RCC 7860 (cell line): ENCODE data around the gene DPYSL5.

Source experiments
- DNase-seq: peaks from one replicate; pipeline ENCODE4 v3.0.0-alpha.2; 2015; ENCODE audit warnings: low spot score
- FAIRE-seq: peaks from 2 replicates; lab custom pipeline; 2012; peaks lifted over from hg19 to GRCh38; lab: Jason Lieb, UNC

DPYSL5 gene

GRCh38 chr2:26845021-26845420, 2.9 kb upstream of the DPYSL5 start:
- no peak for FAIRE-seq

GRCh38 chr2:26846334-26847306, 1.3 kb upstream of the DPYSL5 start:
- DNase-seq: peak; percentile 58
- no peak for FAIRE-seq

More at GRCh38 chr2:26845021-26845420, 2.9 kb upstream of the DPYSL5 start:
- no peak for DNase-seq

DNA sequence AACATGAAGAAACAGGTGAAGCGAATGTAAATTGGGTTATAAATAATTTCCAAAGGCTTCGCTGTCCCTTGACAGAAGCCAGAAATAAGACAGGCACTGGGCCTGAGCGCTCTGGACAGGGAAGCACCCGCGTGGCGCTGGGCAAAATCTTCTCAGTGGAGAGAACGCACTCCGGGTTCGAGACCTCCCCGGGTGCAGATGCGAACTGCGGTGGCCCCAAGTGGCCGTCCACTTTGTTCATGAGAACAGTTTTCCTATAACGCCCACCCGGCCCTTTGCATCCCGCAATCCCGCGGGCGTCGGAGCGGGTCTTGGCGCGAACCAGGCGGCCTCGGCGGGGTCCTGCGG, 651 bp upstream of the DPYSL5 start:
- no peak for DNase-seq
- FAIRE-seq: no peak

GRCh38 chr2:26848336-26849055, 564 bp downstream of the DPYSL5 start:
- no peak for DNase-seq
- FAIRE-seq: no peak

DNA sequence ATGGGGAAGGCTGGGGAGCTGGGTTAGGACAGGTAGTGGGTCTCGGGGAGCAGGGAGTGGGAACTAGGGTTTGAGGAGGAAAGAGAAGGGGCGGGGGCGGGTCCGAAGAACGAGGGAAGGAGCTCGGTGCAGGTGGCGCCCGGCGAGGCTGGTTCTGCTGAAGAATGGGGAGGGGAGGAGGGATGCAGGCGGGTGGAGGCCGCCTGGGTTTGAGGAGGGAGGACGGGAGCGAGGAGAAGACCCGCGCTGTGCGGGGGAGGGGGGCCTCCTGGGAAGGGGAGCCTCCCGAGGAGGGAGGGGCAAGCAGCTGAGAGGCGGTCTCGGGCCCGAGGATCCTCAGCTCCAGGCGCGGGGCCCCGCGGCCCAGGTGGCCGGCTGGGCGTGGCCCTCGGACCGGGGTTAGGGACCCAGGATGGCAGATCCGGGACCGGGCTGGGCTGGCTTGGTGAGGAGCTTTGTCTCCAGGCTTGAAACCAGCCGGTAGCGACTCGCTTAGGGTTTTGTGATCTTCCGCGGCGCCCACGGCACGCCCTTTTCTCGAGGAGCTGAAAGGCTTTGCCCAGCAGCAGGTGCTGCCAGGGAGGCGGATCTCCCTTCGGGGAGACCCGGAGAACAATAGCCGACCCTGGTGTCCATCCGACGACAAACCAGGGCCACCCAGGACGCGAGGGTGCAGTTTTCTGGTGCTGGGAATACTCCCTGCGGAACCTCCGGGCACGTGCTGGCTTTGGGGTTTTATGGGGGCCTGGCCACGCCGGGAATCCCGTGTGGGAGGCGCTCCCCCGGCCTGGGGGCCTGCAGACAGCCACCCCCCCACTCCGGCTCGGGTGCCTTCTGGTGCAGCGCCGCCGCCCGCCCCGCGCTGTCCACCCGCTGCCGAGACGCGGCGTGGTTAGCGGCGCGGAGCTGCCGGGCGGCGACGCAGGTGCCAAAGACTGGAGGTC, 1.4 kb downstream of the DPYSL5 start:
- FAIRE-seq (no peak), DNase-seq (no peak)

DNA sequence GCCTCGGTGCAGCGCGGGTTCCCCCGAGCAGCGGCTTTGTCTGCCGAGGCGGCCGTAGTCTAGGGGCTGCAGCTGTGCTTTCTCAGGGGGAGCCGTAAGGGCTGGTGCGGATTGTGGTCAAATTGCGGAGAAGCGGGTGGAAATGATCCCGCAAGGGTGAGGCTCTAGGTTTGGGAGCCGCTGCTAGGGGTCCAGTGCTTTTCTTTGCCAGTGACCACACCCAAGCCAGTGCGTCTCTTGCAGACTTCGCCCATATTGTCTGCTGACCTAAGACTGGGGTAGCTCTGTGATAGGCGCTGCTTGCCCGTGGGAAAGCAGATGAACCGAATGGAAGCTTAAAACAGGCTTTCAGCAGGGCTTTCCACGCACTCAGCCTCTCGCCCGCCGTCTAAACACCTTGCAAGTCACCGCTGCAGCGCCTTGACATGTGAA, 2.1 kb downstream of the DPYSL5 start:
- DNase-seq: no peak
- no peak for FAIRE-seq

DNA sequence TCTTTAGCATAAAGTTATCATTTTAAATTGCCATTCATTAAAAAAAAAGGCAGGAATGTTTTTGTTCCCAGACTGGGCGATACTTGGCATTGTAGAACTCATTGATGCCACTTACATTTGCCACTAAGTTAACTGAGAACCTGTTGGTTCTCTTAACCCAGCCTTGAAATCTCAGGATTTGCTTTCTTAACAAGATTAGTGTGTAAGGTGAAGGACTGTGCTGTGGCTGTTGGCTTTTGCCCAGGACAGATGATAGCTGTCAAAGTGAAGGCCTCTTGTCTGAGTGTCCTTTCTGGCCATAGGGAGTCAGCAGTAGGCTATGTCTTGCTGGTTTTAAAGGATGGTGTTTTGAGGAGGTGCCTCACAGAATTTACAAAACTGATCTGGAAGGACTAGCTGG, 2.6 kb downstream of the DPYSL5 start:
- FAIRE-seq: no peak

DNA sequence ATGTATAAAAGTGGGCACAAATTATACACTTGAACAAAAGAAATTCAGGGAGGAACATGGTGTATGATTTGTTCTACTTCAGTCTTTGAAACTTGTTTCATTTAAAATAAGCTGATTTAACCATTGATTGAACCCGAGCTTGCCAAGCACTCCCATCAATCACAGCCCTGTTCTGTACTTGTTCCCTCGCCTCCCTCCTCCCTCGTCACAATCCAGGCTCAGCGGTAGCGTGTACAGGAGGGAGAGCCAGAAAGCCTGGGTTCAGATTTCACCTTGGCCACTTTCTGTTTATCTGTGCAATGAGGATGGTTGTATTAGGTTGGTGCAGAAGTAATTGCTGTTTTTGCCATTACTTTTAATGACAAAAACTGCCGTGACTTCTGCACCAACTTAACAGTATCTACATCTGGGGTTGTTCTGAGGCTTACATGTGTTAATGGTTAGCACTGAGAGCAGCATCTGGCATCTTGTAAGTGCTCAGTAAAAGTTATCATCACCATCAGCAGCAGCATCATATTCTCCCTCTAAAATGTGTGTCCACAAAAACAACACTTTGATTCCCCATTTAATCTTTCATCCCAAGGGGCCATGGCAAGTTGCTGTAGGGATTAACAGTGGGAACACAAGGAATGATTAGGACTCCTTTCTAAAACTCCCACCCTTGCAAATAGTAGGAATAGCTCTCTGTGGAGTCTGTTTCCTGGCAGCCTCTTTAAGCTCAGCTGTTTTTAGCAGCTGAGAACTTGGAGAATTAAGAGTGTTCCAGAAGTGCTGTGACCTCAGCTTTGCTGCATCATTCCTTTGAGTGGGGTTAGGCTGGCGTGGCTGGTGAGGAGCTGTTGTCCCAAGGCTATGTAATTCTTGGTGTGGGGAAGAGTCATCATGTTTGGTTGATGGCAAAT, 4.7 kb downstream of the DPYSL5 start:
- FAIRE-seq: no peak

More for the DNA sequence above, 2.6 kb downstream of the DPYSL5 start:
- DNase-seq: no peak

DNA sequence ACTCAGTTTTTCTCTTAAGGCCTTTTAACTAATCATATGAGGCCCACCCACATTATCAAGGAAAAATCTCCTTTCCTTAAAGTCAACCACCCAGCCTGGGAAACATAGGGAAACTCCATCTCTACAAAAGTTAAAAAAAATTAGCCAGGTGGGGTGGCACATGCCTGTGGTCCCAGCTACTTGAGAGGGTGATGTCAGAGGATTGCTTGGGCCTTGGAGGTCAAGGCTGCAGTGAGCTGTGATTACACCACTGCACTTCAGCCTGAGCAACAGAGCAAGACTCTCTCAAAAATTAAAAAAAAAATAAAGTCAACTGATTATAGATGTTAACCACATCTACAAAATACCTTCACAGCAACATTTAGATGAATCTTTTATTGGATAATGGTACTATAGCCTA, 5.8 kb downstream of the DPYSL5 start:
- DNase-seq: no peak
- FAIRE-seq: no peak

More for the DNA sequence above, 4.7 kb downstream of the DPYSL5 start:
- DNase-seq: no peak

DNA sequence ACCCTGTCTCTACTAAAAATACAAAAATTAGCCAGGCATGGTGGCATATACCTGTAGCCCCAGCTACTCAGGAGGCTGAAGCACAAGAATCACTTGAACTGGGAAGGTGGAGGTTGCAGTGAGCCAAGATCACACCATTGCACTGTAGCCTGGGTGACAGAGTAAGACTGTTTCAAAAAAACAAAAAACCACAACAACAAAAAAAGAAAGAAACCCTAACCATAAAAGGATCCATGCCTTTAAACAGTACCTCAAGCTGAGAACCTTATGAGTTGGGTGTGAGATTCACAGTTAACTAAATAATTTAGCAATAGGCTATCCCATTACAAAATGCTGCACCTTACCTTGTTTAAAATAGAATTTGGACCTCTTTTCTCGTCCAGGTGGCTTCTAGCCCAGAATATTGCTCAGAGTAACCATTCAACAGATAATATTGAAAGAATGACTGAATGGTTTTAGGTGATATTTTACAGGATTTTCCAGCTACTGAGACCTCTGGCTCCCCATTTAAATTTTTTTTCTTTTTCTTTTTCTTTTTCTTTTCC, 6.4 kb downstream of the DPYSL5 start:
- FAIRE-seq (no peak), DNase-seq (no peak)

DNA sequence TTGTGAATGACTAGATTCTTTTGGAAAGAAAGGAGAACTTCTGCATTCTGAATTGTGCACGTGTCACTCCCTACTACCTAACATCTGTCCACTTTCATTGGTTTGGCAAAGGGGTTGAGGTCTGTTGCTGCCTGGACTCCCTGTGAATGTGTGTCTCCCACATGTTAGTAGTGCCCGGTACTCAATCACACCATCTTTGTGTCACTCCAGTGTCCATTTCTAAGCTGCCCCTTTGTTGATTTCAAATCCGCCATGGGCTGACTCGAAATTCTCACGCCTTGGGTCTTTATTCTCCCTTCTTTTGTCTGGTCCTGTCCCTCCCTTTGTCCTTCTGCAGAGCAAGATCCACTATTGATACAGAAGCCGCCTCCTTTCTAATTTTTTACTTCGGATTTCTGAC, 7.5 kb downstream of the DPYSL5 start:
- DNase-seq (no peak), FAIRE-seq (no peak)

DNA sequence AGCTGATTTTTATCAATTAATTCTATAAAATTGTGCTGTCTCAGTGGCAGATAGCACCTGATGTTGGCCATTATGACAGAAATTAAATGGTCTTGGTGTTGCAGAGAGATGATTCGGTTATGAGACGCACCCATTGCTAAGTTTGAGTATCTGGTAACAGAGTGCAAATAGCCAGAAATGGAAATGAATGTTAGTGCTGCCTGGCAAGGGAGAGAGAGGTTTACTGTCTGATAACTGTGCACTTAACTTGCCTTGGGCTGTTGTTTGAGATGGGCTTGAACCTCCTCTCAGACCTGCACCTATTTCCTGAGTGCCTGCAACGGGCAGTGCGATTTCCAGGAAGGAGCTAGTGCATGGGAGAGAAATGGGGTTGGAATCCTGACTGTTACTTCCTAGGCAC, 11.7 kb downstream of the DPYSL5 start:
- FAIRE-seq: no peak
- no peak for DNase-seq

- no peak for FAIRE-seq
- DNase-seq: no peak
Measured at GRCh38 chr2:26860211-26860850, 12.4 kb downstream of the DPYSL5 start.

GRCh38 chr2:26861610-26862224, 13.8 kb downstream of the DPYSL5 start:
- DNase-seq (no peak), FAIRE-seq (no peak)

- FAIRE-seq: no peak
Measured at GRCh38 chr2:26864226-26864625, 16.3 kb downstream of the DPYSL5 start.

GRCh38 chr2:26864646-26865045, 16.7 kb downstream of the DPYSL5 start:
- FAIRE-seq (no peak), DNase-seq (no peak)

More at GRCh38 chr2:26864226-26864625, 16.3 kb downstream of the DPYSL5 start:
- DNase-seq: no peak

- no peak for DNase-seq
- FAIRE-seq: peak; percentile 74
Measured at GRCh38 chr2:26870585-26871095, 22.7 kb downstream of the DPYSL5 start.

- FAIRE-seq: no peak
- no peak for DNase-seq
Measured at GRCh38 chr2:26873286-26873983, 25.5 kb downstream of the DPYSL5 start.
